C4-2B (cell line): ENCODE results near the gene HHLA2.

Experiments used
- CTCF ChIP-seq: fragments of 450-650 bp; conservative IDR thresholded peaks from 2 replicates; pipeline ENCODE4 v1.5.1; 2017; ENCODE audit warnings: mild to moderate bottlenecking
- ZFX ChIP-seq: fragments of 450-650 bp; IDR thresholded peaks from 2 replicates; pipeline ENCODE4 v1.6.1; 2017

GRCh38 chr3:108408883-108409799 lies 112.8 kb downstream of the HHLA2 start:
- TF ChIP-seq CTCF (no peak), ZFX (no peak)
